Loucy (cell line): ENCODE data around the gene EEA1.
A peak's percentile ranks its signal among the peaks of the same experiment; 100 is the strongest.

Source experiments
- H2AFZ ChIP-seq: fragments of 200-600 bp; sonication (generic); 2 replicates; pipeline ENCODE4 v1.6.0; 2016; ENCODE audit warnings: antibody characterized with exemption, mild to moderate bottlenecking, low read length, moderate library complexity
- H3F3A ChIP-seq: fragments of 200-600 bp; 2 replicates; pipeline ENCODE4 v1.6.0; 2016; ENCODE audit warnings: antibody characterized with exemption, low read depth, mild to moderate bottlenecking
- H3K27me3 ChIP-seq: fragments of 200-600 bp; sonication (generic); 2 replicates; pipeline ENCODE4 v1.6.1; 2014; ENCODE audit warnings: low read length, mild to moderate bottlenecking; ENCODE audit not compliant: insufficient read depth, poor library complexity, severe bottlenecking
- H3K36me3 ChIP-seq: fragments of 200-600 bp; sonication (generic); 2 replicates; pipeline ENCODE4 v1.6.1; 2016; ENCODE audit warnings: low read length; ENCODE audit not compliant: insufficient read depth
- H3K4me1 ChIP-seq: fragments of 200-600 bp; sonication (generic); 2 replicates; pipeline ENCODE4 v1.5.1; 2014; ENCODE audit warnings: low read length, mild to moderate bottlenecking; ENCODE audit not compliant: insufficient read depth, poor library complexity, severe bottlenecking
- H3K4me2 ChIP-seq: fragments of 200-600 bp; sonication (generic); 2 replicates; pipeline ENCODE4 v1.6.0; 2014; ENCODE audit warnings: antibody characterized with exemption, low read length, low read depth, mild to moderate bottlenecking; ENCODE audit not compliant: poor library complexity, severe bottlenecking
- H3K4me3 ChIP-seq: fragments of 200-600 bp; sonication (generic); 2 replicates; pipeline ENCODE4 v1.5.1; 2014; ENCODE audit warnings: low read length, mild to moderate bottlenecking, mixed read lengths; ENCODE audit not compliant: poor library complexity, severe bottlenecking
- H3K79me2 ChIP-seq: fragments of 200-600 bp; sonication (generic); 2 replicates; pipeline ENCODE4 v1.6.1; 2014; ENCODE audit warnings: low read length; ENCODE audit not compliant: insufficient read depth
- H3K9ac ChIP-seq: fragments of 200-600 bp; sonication (generic); 2 replicates; pipeline ENCODE4 v1.6.0; 2014; ENCODE audit warnings: mild to moderate bottlenecking, low read depth, low read length, moderate library complexity; ENCODE audit not compliant: poor library complexity, severe bottlenecking
- H3K9me2 ChIP-seq: fragments of 200-600 bp; sonication (generic); replicated peaks from 2 replicates; pipeline ENCODE4 v1.6.1; 2016; ENCODE audit warnings: low read depth, low read length, mixed read lengths
- H3K9me3 ChIP-seq: fragments of 200-600 bp; sonication (generic); 2 replicates; pipeline ENCODE4 v1.6.1; 2014; ENCODE audit warnings: mild to moderate bottlenecking, antibody characterized with exemption, low read length, low read depth; ENCODE audit not compliant: insufficient read depth
- H4K20me1 ChIP-seq: fragments of 200-600 bp; sonication (generic); 2 replicates; pipeline ENCODE4 v1.6.0; 2014; ENCODE audit warnings: antibody characterized with exemption, low read length, mild to moderate bottlenecking; ENCODE audit not compliant: insufficient read depth, poor library complexity, severe bottlenecking
- CTCF ChIP-seq: fragments of 200-600 bp; sonication (generic); conservative IDR thresholded peaks from 2 replicates; pipeline ENCODE4 v1.5.1; 2014; ENCODE audit warnings: mild to moderate bottlenecking, antibody characterized with exemption, low read length
- EZH2phosphoT487 ChIP-seq: fragments of 200-600 bp; IDR thresholded peaks from 2 replicates; pipeline ENCODE4 v1.6.1; 2018; ENCODE audit warnings: antibody characterized with exemption, mild to moderate bottlenecking, moderate library complexity, borderline replicate concordance

Gene EEA1

GRCh38 chr12:92735131-92735721, 193.9 kb downstream of the EEA1 start:
- Histone ChIP-seq H3K9ac (no peak overlapping the region), H3K79me2 (no peaks in the 10 kb centered on the region), H3K9me3 (no peaks in the 10 kb centered on the region), H3K9me2 (no peaks in the 10 kb centered on the region), H3K4me1 (peaks cover 3% of the 10 kb centered on the region), H3F3A (no peaks in the 10 kb centered on the region), H3K27me3 (no peaks in the 10 kb centered on the region), H3K36me3 (no peaks in the 10 kb centered on the region), H3K4me2 (no peak overlapping the region), H3K4me3 (no peak overlapping the region), H2AFZ (no peak overlapping the region), H4K20me1 (no peaks in the 10 kb centered on the region)
- TF ChIP-seq CTCF = peak; percentile 20; the same call in 1 of the 2 replicates
- no peak for TF ChIP-seq EZH2phosphoT487

GRCh38 chr12:92733661-92734060, 195.4 kb downstream of the EEA1 start:
- H3K79me2 ChIP-seq = no peaks in the 10 kb centered on the region
- H3K4me1 ChIP-seq = no peaks in the 10 kb centered on the region
- H3K4me3 ChIP-seq = no peak overlapping the region
- no peaks in the 10 kb centered on the region for H3K9me2 ChIP-seq
- TF ChIP-seq EZH2phosphoT487 (no peak), CTCF (no peak)
- no peak overlapping the region for H2AFZ ChIP-seq
- no peaks in the 10 kb centered on the region for H3K27me3 ChIP-seq
- no peaks in the 10 kb centered on the region for H4K20me1 ChIP-seq
- H3F3A ChIP-seq = no peaks in the 10 kb centered on the region
- H3K4me2 ChIP-seq = no peak overlapping the region
- H3K9ac ChIP-seq = no peak overlapping the region
- no peaks in the 10 kb centered on the region for H3K9me3 ChIP-seq
- no peaks in the 10 kb centered on the region for H3K36me3 ChIP-seq

GRCh38 chr12:92733181-92733580, 195.9 kb downstream of the EEA1 start:
- H3K9me2 ChIP-seq = no peaks in the 10 kb centered on the region
- H3K79me2 ChIP-seq = no peaks in the 10 kb centered on the region
- no peak overlapping the region for H3K4me2 ChIP-seq
- no peak overlapping the region for H3K4me3 ChIP-seq
- H3F3A ChIP-seq = no peaks in the 10 kb centered on the region
- no peaks in the 10 kb centered on the region for H3K27me3 ChIP-seq
- no peak overlapping the region for H3K9ac ChIP-seq
- H3K9me3 ChIP-seq = no peaks in the 10 kb centered on the region
- H3K36me3 ChIP-seq = no peaks in the 10 kb centered on the region
- H3K4me1 ChIP-seq = no peaks in the 10 kb centered on the region
- TF ChIP-seq EZH2phosphoT487 = no peak
- TF ChIP-seq CTCF = no peak
- H2AFZ ChIP-seq = no peak overlapping the region
- H4K20me1 ChIP-seq = no peaks in the 10 kb centered on the region
